Activated T-cell treated with anti-CD3 and anti-CD28 coated beads, Interleukin-2, amount 50 U/mL, for 1 hour (primary cell): ENCODE measurements around the gene SCYGR4.
"Not testable (repeated sequence)": the region's sequence is repeated elsewhere in the genome, so short reads cannot be mapped to it uniquely, and the experiment has no call there.

Experiments used
- DNase-seq: peaks from one replicate; pipeline ENCODE4 v3.0.0-alpha.2; 2020

SCYGR4 gene

GRCh38 chr2:227614740-227615139, 2.6 kb upstream of the SCYGR4 start, which contains the start of gene SCYGR3:
Gene SCYGR3 (minus strand): TSS chr2:227614840. CDS start chr2:227614840, 0 bp downstream.
- no peak for DNase-seq

GRCh38 chr2:227615181-227615580, 2.1 kb upstream of the SCYGR4 start:
- no peak for DNase-seq

GRCh38 chr2:227615906-227616305, 1.4 kb upstream of the SCYGR4 start:
- DNase-seq: no peak

- DNase-seq: no peak
Observed at GRCh38 chr2:227616631-227617030, 667 bp upstream of the SCYGR4 start.

GRCh38 chr2:227623226-227623625, 5.9 kb downstream of the SCYGR4 start:
- no peak for DNase-seq

GRCh38 chr2:227625420-227625819, 8.1 kb downstream of the SCYGR4 start:
- DNase-seq: no peak

GRCh38 chr2:227626580-227627151, 9.4 kb downstream of the SCYGR4 start:
- DNase-seq: no peak

GRCh38 chr2:227627769-227628168, 10.5 kb downstream of the SCYGR4 start:
- no peak for DNase-seq

GRCh38 chr2:227629435-227629834, 12.1 kb downstream of the SCYGR4 start:
- DNase-seq: no peak

- no peak for DNase-seq
Observed at GRCh38 chr2:227630322-227630721, 13.0 kb downstream of the SCYGR4 start.

GRCh38 chr2:227632827-227633226, 15.5 kb downstream of the SCYGR4 start:
- no peak for DNase-seq

GRCh38 chr2:227634201-227634600, 16.9 kb downstream of the SCYGR4 start:
- no peak for DNase-seq

GRCh38 chr2:227642656-227643055, 25.4 kb downstream of the SCYGR4 start:
- no peak for DNase-seq

GRCh38 chr2:227643990-227644551, 26.8 kb downstream of the SCYGR4 start:
- DNase-seq: no peak

GRCh38 chr2:227653419-227653818, 36.1 kb downstream of the SCYGR4 start:
- DNase-seq: no peak

GRCh38 chr2:227654426-227654825, 37.1 kb downstream of the SCYGR4 start:
- no peak for DNase-seq

GRCh38 chr2:227655454-227655853, 38.2 kb downstream of the SCYGR4 start:
- no peak for DNase-seq

GRCh38 chr2:227657199-227657845, 40.0 kb downstream of the SCYGR4 start:
- DNase-seq: no peak

GRCh38 chr2:227661025-227661649, 43.8 kb downstream of the SCYGR4 start:
- no peak for DNase-seq

GRCh38 chr2:227661827-227662226, 44.5 kb downstream of the SCYGR4 start:
- DNase-seq: no peak

- DNase-seq: no peak
Observed at GRCh38 chr2:227665189-227665940, 48.1 kb downstream of the SCYGR4 start.

GRCh38 chr2:227666631-227667170, 49.4 kb downstream of the SCYGR4 start, which contains the start of gene SCYGR5:
Gene SCYGR5 (plus strand): TSS chr2:227666804. CDS start chr2:227666804, 0 bp downstream.
- DNase-seq: not testable (repeated sequence)
